ENCODE data around the gene ZNF330. TPM values are rescaled to one million over a fixed set of nuclear protein-coding genes. Genes with fewer than 3 reads are reported as not detected.
A peak's percentile ranks its signal among the peaks of the same experiment; 100 is the strongest.
"Not testable (repeated sequence)": the region's sequence is repeated elsewhere in the genome, so short reads cannot be mapped to it uniquely, and the experiment has no call there.

ZNF330 gene
- total RNA-seq, 4 donors from 2014 or later, result 20.5 to 42.6 (median 28.5) TPM

GRCh38 chr4:141220271-141220670 lies 424 bp upstream of the ZNF330 start:
- no peak for DNase-seq (ENCODE audit: low spot score in 2 of 2)
- Histone ChIP-seq H3K4me3 (peak overlapping the region; percentile 67 to 98 (median 93)), H3K27me3 (no peaks in the 10 kb centered on the region), H3K9me3 (no peaks in the 10 kb centered on the region), H3K27ac (peak overlapping the region; percentile 93 to 98 (median 94)), H3K4me1 (peaks cover 7 to 29% (median 8%) of the 10 kb centered on the region in 4 donors), H3K36me3 (peaks cover 0 to 19% (median 0%) of the 10 kb centered on the region in 3 donors)
- WGBS, 2 donors, result 83 to 86% methylated on average over 7 of the region's 7 CpGs
- TF ChIP-seq CTCF (IDR thresholded peaks at IDR 0.05) (no peak), POLR2A (IDR thresholded peaks at IDR 0.05) (no peak), EP300 (IDR thresholded peaks at IDR 0.05) (no peak)

- Histone ChIP-seq H3K4me1 (peaks cover 7 to 29% (median 8%) of the 10 kb centered on the region in 4 donors), H3K27ac (no peak overlapping the region), H3K9me3 (no peaks in the 10 kb centered on the region), H3K4me3 (no peak overlapping the region), H3K27me3 (no peaks in the 10 kb centered on the region), H3K36me3 (peaks cover 0 to 42% (median 0%) of the 10 kb centered on the region in 3 donors)
- TF ChIP-seq POLR2A (IDR thresholded peaks at IDR 0.05), result no peak
- TF ChIP-seq CTCF (IDR thresholded peaks at IDR 0.05), result no peak
- TF ChIP-seq EP300 (IDR thresholded peaks at IDR 0.05), result no peak
- no peak for DNase-seq (ENCODE audit: low spot score in 2 of 2)
- WGBS, 2 donors, result 95 to 100% methylated on average over 1 of the region's 1 CpG
Observed at GRCh38 chr4:141223418-141223817, 2.7 kb downstream of the ZNF330 start.

- not testable (repeated sequence) for H3K9me3 ChIP-seq; H3K27me3 ChIP-seq; H3K27ac ChIP-seq; H3K4me3 ChIP-seq; DNase-seq (ENCODE audit: low spot score in 2 of 2)
- WGBS, 2 donors, result 95 to 100% methylated on average over 5 of the region's 5 CpGs
- H3K4me1 ChIP-seq, result peaks cover 1 to 23% (median 1%) of the 10 kb centered on the region in 4 donors
- H3K36me3 ChIP-seq, result peaks cover 0 to 79% (median 11%) of the 10 kb centered on the region in 3 donors
Observed at GRCh38 chr4:141227280-141227679, 6.6 kb downstream of the ZNF330 start.

- Histone ChIP-seq H3K27me3 (no peaks in the 10 kb centered on the region), H3K4me1 (peaks cover 0 to 1% (median 0%) of the 10 kb centered on the region in 4 donors), H3K36me3 (peaks cover 0 to 87% (median 11%) of the 10 kb centered on the region in 3 donors), H3K9me3 (no peaks in the 10 kb centered on the region), H3K27ac (no peak overlapping the region), H3K4me3 (no peak overlapping the region)
- TF ChIP-seq POLR2A (IDR thresholded peaks at IDR 0.05) (no peak), CTCF (IDR thresholded peaks at IDR 0.05) (no peak), EP300 (IDR thresholded peaks at IDR 0.05) (no peak)
- no peak for DNase-seq (ENCODE audit: low spot score in 2 of 2)
- WGBS, 2 donors, result 93% methylated on average over 5 of the region's 5 CpGs
Observed at GRCh38 chr4:141229408-141230101, 8.9 kb downstream of the ZNF330 start.

- H3K9me3 ChIP-seq, result no peaks in the 10 kb centered on the region
- no peaks in the 10 kb centered on the region for H3K4me1 ChIP-seq
- DNase-seq (ENCODE audit: low spot score in 2 of 2), result no peak
- H3K27ac ChIP-seq, result no peak overlapping the region
- H3K27me3 ChIP-seq, result no peaks in the 10 kb centered on the region
- 90 to 91% methylated on average over 3 of the region's 3 CpGs for WGBS, 2 donors
- no peak for TF ChIP-seq CTCF (IDR thresholded peaks at IDR 0.05)
- TF ChIP-seq EP300 (IDR thresholded peaks at IDR 0.05), result no peak
- no peak for TF ChIP-seq POLR2A (IDR thresholded peaks at IDR 0.05)
- peaks cover 0 to 68% (median 11%) of the 10 kb centered on the region in 3 donors for H3K36me3 ChIP-seq
- H3K4me3 ChIP-seq, result no peak overlapping the region
Observed at GRCh38 chr4:141233673-141234072, 13.0 kb downstream of the ZNF330 start.
